ENCODE measurements around the gene VEPH1.

The VEPH1 gene

GRCh38 chr3:157301755-157302154 lies 201.5 kb downstream of the VEPH1 start:
- DNase-seq (ENCODE audit: low spot score): no peak

GRCh38 chr3:157300981-157301663 lies 202.1 kb downstream of the VEPH1 start:
- no peak for DNase-seq (ENCODE audit: low spot score)

GRCh38 chr3:157300094-157300493 lies 203.1 kb downstream of the VEPH1 start:
- no peak for DNase-seq (ENCODE audit: low spot score)

GRCh38 chr3:157297328-157297915 lies 205.8 kb downstream of the VEPH1 start:
- DNase-seq (ENCODE audit: low spot score): no peak

GRCh38 chr3:157294953-157295352 lies 208.3 kb downstream of the VEPH1 start:
- no peak for DNase-seq (ENCODE audit: low spot score)

- no peak for DNase-seq (ENCODE audit: low spot score)
Observed at GRCh38 chr3:157294491-157294890, 208.7 kb downstream of the VEPH1 start.

GRCh38 chr3:157290766-157291165 lies 212.4 kb downstream of the VEPH1 start:
- no peak for DNase-seq (ENCODE audit: low spot score)

- no peak for DNase-seq (ENCODE audit: low spot score)
Observed at GRCh38 chr3:157285966-157286365, 217.2 kb downstream of the VEPH1 start.

- no peak for DNase-seq (ENCODE audit: low spot score)
Observed at GRCh38 chr3:157285141-157285540, 218.1 kb downstream of the VEPH1 start.

- DNase-seq (ENCODE audit: low spot score): no peak
Observed at GRCh38 chr3:157284688-157285087, 218.5 kb downstream of the VEPH1 start.

- no peak for DNase-seq (ENCODE audit: low spot score)
Observed at GRCh38 chr3:157282261-157283191, 220.7 kb downstream of the VEPH1 start.

- no peak for DNase-seq (ENCODE audit: low spot score)
Observed at GRCh38 chr3:157280786-157281185, 222.4 kb downstream of the VEPH1 start.

- DNase-seq (ENCODE audit: low spot score): no peak
Observed at GRCh38 chr3:157280354-157280753, 222.9 kb downstream of the VEPH1 start.

- DNase-seq (ENCODE audit: low spot score): no peak
Observed at GRCh38 chr3:157279237-157279636, 224.0 kb downstream of the VEPH1 start.

GRCh38 chr3:157276801-157277200 lies 226.4 kb downstream of the VEPH1 start:
- DNase-seq (ENCODE audit: low spot score): no peak

- DNase-seq (ENCODE audit: low spot score): no peak
Observed at GRCh38 chr3:157275832-157276231, 227.4 kb downstream of the VEPH1 start.

- no peak for DNase-seq (ENCODE audit: low spot score)
Observed at GRCh38 chr3:157274644-157275137, 228.5 kb downstream of the VEPH1 start.

- DNase-seq (ENCODE audit: low spot score): no peak
Observed at GRCh38 chr3:157271283-157271882, 231.8 kb downstream of the VEPH1 start.

GRCh38 chr3:157268026-157268425 lies 235.2 kb downstream of the VEPH1 start:
- no peak for DNase-seq (ENCODE audit: low spot score)

- DNase-seq (ENCODE audit: low spot score): no peak
Observed at GRCh38 chr3:157265931-157266330, 237.3 kb downstream of the VEPH1 start.

GRCh38 chr3:157263027-157263426 lies 240.2 kb downstream of the VEPH1 start:
- no peak for DNase-seq (ENCODE audit: low spot score)

GRCh38 chr3:157261000-157261399 lies 242.2 kb downstream of the VEPH1 start:
- DNase-seq (ENCODE audit: low spot score): no peak
